Stomach (tissue), 9 donors: ENCODE results near the gene TKFC. TPM values are rescaled to one million over a fixed set of nuclear protein-coding genes. Genes with fewer than 3 reads are reported as not detected.
A peak's percentile ranks its signal among the peaks of the same experiment; 100 is the strongest.

Experiments
- DNase-seq, 2 donors: peaks; one replicate each; pipeline versions ENCODE4 v3.0.0 to v3.0.0-alpha.2; 2013 to 2019
- H3K27ac ChIP-seq, 5 donors: fragments of 200-600 bp in 4 of 5; sonication (generic) in 4 of 5; one replicate each; pipeline ENCODE4 v1.5.1; 2013 to 2019; ENCODE audit warnings: mild to moderate bottlenecking in 1 of 5, moderate library complexity in 1 of 5
- H3K27me3 ChIP-seq, 3 donors: fragments of 200-600 bp; sonication (generic); one replicate each; pipeline ENCODE4 v1.5.1; 2017 to 2019; ENCODE audit warnings: mixed run types in 1 of 3
- H3K36me3 ChIP-seq, 4 donors: fragments of 200-600 bp; sonication (generic); 1 replicate in 3 of 4; 2 replicates in 1 of 4; pipeline ENCODE4 v1.5.1; 2016 to 2019
- H3K4me1 ChIP-seq, 4 donors: fragments of 200-600 bp; sonication (generic); one replicate each; pipeline ENCODE4 v1.5.1; 2016 to 2019
- H3K4me3 ChIP-seq, 4 donors: fragments of 200-600 bp; sonication (generic) in 3 of 4; one replicate each; pipeline ENCODE4 v1.5.1; 2016 to 2019; ENCODE audit warnings: mild to moderate bottlenecking in 1 of 4
- H3K9me3 ChIP-seq, 4 donors: fragments of 200-600 bp; sonication (generic); one replicate each; pipeline ENCODE4 v1.5.1; 2016 to 2019
- EP300 ChIP-seq: sonication (generic); formaldehyde crosslinking; IDR thresholded peaks from one replicate; pipeline ENCODE4 v1.6.1; 2017; ENCODE audit warnings: antibody characterized with exemption
- POLR2A ChIP-seq, 4 donors: fragments of 450-650 bp; IDR thresholded peaks; one replicate each; pipeline ENCODE4 v1.6.1; 2016; ENCODE audit warnings: antibody characterized with exemption in 4 of 4, control low read depth in 2 of 4, mild to moderate bottlenecking in 1 of 4, moderate library complexity in 1 of 4
- POLR2AphosphoS5 ChIP-seq, 3 donors: sonication (generic); formaldehyde crosslinking; IDR thresholded peaks; one replicate each; pipeline ENCODE4 v1.6.1; 2016; ENCODE audit warnings: antibody characterized with exemption in 3 of 3
- WGBS, 5 donors: extraction: QIAGEN DNeasy Blood & Tissue Kit in 3 of 5; methylation state at CpG; one replicate each; pipeline versions ENCODE4 v1.1.5 to v1.1.7; 2013 to 2018; 5-methylcytosine and 5-hydroxymethylcytosine counted together
- intact Hi-C: fragments of 100-400 bp; cut with DNase I; formaldehyde crosslinking; loops from one replicate; pipeline ENCODE4 v1.15.1; 2023; ENCODE audit warnings: low total_unique reads
- polyA plus RNA-seq, 3 donors: library from polyadenylated mRNA; stranded (reverse); fragments of 200-250 nt; gene quantifications; one replicate each; pipeline ENCODE4 v1.2.3, GENCODE V29; 2013
- total RNA-seq, 5 donors: library from RNA; depleted of rRNA; stranded (reverse); fragments of >200 nt; gene quantifications; one replicate each; pipeline versions ENCODE4 v1.1.0 to v1.2.3, GENCODE V29; 2014 to 2016
- TF ChIP-seq, protein P1 (sequence below), 7 experiments: fragments of 450-650 bp in 4 of 7; fragments of 200-600 bp in 3 of 7; sonication (generic) in 3 of 7; IDR thresholded peaks; one replicate each; pipeline ENCODE4 v1.5.1; 2016 to 2019; ENCODE audit warnings: antibody characterized with exemption in 7 of 7, control low read depth in 2 of 7, mild to moderate bottlenecking in 1 of 7
- donor health status: healthy with polysubstance abuse.
- donor health status: Bipolar disorder and iron deficiency.
- donor health status: healthy.

Gene TKFC
- total and polyA plus RNA-seq, 8 donors: 20.6 to 136 (median 42.1) TPM

DNA sequence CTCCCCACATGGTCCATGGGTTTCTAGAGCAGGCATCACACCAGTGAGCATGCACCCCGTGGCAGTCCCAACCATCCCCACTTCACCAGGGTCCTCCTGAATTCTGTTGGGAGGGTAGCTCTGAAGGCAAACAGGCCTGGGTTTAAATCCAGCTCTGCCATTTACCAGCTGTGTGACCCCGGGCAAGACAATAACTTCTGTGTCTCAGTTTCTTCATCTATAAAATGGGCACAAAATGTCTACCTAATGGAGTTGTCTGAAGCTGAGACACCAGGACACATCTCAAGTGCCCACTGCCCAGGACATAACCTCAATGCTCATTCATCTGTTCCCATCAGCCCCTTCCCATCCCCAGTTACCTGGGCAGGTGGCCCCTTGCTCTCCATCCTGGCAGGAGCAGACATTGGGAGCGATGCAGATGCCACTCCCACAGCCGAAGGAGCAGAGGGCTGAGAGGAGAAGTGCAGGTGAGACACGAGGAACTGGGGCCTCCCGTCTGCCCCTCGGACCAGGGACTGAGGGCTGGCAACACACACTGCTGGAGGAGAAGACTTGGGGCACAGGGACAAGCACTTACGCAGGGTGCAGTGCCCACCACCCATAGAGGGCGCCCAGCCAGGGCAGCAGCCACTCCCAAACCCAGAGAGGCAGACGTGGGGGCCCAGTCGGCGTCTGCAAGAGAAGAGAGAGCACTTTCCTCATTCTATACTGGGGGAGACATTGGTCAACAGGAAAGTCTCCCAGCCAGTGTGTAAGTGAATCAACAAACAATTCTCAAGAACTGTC is 41.9 kb upstream of the TKFC start:
- TF ChIP-seq POLR2AphosphoS5 (IDR thresholded peaks at IDR 0.05) (no peak), EP300 (no peak)
- TF ChIP-seq, protein P1, sequence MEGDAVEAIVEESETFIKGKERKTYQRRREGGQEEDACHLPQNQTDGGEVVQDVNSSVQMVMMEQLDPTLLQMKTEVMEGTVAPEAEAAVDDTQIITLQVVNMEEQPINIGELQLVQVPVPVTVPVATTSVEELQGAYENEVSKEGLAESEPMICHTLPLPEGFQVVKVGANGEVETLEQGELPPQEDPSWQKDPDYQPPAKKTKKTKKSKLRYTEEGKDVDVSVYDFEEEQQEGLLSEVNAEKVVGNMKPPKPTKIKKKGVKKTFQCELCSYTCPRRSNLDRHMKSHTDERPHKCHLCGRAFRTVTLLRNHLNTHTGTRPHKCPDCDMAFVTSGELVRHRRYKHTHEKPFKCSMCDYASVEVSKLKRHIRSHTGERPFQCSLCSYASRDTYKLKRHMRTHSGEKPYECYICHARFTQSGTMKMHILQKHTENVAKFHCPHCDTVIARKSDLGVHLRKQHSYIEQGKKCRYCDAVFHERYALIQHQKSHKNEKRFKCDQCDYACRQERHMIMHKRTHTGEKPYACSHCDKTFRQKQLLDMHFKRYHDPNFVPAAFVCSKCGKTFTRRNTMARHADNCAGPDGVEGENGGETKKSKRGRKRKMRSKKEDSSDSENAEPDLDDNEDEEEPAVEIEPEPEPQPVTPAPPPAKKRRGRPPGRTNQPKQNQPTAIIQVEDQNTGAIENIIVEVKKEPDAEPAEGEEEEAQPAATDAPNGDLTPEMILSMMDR (IDR thresholded peaks at IDR 0.05): no peak
- H3K4me3 ChIP-seq: no peak overlapping the region
- H3K27ac ChIP-seq: no peak overlapping the region
- WGBS, 5 donors: 80 to 89% (median 84%) methylated on average over 11 to 12 of the region's 12 CpGs
- no peak for DNase-seq
- peaks cover 0 to 44% (median 19%) of the 10 kb centered on the region in 3 donors for H3K27me3 ChIP-seq
- intact Hi-C loops: no loop called here
- H3K9me3 ChIP-seq: no peaks in the 10 kb centered on the region
- peaks cover 24 to 27% (median 25%) of the 10 kb centered on the region in 4 donors for H3K4me1 ChIP-seq
- no peaks in the 10 kb centered on the region for H3K36me3 ChIP-seq

DNA sequence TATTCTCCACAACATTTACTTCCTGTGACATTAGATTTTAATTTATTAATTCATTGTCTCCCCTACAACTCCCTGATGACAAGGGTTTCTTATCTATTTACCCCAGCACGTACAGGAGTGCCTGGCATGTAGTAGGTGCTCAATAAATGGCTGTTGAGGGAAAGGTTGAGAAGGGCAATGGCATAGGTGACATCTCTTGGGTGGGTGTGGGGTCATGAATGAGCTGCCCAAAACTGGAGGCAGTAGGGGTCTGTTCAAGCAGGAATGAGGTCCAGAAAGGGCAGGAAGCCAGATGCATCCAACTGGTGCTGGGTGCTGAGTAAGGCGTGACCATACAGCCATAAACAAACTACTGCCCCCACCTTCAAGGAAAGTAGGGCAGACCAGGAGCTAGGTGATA is 40.7 kb upstream of the TKFC start:
- no peaks in the 10 kb centered on the region for H3K36me3 ChIP-seq
- 80 to 94% (median 92%) methylated on average over 2 of the region's 2 CpGs for WGBS, 5 donors
- H3K9me3 ChIP-seq: no peaks in the 10 kb centered on the region
- H3K27me3 ChIP-seq: peaks cover 0 to 44% (median 19%) of the 10 kb centered on the region in 3 donors
- H3K27ac ChIP-seq: no peak overlapping the region
- intact Hi-C loops: no loop called here
- DNase-seq: no peak
- H3K4me3 ChIP-seq: no peak overlapping the region
- peaks cover 24 to 33% (median 28%) of the 10 kb centered on the region in 4 donors for H3K4me1 ChIP-seq
- no peak for TF ChIP-seq EP300
- TF ChIP-seq POLR2AphosphoS5 (IDR thresholded peaks at IDR 0.05): no peak
- no peak for TF ChIP-seq POLR2A (IDR thresholded peaks at IDR 0.05)
- TF ChIP-seq, protein P1 (IDR thresholded peaks at IDR 0.05): no peak

DNA sequence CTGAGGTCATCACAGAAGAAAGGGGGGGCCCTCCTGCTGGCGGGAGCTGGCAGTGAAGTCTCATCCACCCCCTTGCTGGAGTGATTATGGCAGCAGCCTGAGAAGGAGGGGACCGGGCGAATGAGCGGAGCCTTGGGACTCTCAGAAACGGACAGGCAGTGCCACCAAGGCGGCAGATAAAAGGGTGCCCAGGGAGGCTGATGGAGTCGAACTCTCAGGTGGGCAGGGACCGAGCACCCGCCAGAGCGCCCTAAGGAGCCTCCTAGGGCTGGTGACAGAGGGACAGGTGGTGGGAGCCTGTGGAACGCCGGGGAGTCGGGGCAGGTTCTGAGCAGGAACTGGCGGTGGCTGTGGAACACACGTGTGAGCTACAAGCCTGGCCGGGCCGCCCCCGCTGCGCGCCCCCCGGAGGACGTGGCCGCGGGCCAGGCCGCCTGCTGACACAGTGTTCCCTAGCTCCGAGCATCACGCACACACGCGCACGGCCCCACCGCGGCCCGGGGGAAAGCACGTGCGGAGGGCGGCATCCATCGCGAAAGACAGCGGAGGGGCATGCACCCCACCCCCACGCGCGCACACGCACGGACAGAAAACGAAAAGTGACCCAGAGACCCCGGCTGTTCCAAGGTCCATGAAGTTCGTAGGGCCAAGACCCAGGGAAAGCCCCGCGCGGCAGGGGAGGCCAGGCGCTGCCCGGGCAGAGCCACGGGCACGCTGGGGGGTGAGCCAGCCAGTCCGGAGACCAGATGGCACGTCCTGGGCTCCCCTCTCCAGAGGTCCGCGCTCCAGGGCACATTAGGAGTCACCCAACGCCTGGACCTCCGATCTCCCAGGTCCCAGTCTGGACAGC is 38.9 kb upstream of the TKFC start:
- peak; percentile 37 to 89 for DNase-seq
- Histone ChIP-seq H3K4me1 (peaks cover 24 to 46% (median 34%) of the 10 kb centered on the region in 4 donors), H3K27ac (peak overlapping the region in 3 of 5 donors; percentile 28 to 66 (median 47)), H3K9me3 (no peaks in the 10 kb centered on the region), H3K27me3 (peaks cover 0 to 44% (median 19%) of the 10 kb centered on the region in 3 donors), H3K36me3 (peaks cover 0 to 15% (median 12%) of the 10 kb centered on the region in 4 donors), H3K4me3 (peak overlapping the region; percentile 48 to 69 (median 62))
- TF ChIP-seq, protein P1 (IDR thresholded peaks at IDR 0.05): no peak
- TF ChIP-seq POLR2AphosphoS5 (IDR thresholded peaks at IDR 0.05) (no peak), EP300 (no peak), POLR2A (IDR thresholded peaks at IDR 0.05) (no peak)
- intact Hi-C loops: no loop called here
- WGBS, 5 donors: 1 to 5% (median 1%) methylated on average over 18 to 60 of the region's 60 CpGs
